HG03095 (cell line): Measurements from ENCODE around the gene SNRNP200.
"Not testable (repeated sequence)": the region's sequence is repeated elsewhere in the genome, so short reads cannot be mapped to it uniquely, and the experiment has no call there.

Experiments
- ATAC-seq: cut with Tn5 transposase; IDR thresholded peaks from one replicate; pipeline ENCODE4 v1.9.1; 2021; ENCODE audit warnings: moderate library complexity; ENCODE audit not compliant: unreplicated experiment

Gene SNRNP200

DNA sequence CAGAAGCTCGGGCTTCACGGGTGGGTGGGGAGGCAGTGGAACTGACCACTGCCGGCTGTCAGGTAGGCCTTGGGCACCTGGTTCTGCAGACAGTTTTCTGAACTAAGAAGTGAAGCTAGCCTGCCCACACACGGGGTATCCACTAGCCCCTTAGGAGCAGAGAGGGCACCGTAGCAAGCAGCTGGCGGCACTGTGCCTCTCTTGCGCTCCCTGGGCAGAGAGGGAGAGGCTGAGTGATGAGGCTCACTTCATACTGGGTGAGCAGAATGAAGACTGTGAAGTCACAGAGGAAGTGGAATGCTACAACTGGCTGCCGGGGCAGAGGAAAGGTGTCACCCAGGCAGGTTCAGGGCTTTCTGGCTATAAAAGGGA is 20.5 kb upstream of the SNRNP200 start:
- ATAC-seq: no peak

DNA sequence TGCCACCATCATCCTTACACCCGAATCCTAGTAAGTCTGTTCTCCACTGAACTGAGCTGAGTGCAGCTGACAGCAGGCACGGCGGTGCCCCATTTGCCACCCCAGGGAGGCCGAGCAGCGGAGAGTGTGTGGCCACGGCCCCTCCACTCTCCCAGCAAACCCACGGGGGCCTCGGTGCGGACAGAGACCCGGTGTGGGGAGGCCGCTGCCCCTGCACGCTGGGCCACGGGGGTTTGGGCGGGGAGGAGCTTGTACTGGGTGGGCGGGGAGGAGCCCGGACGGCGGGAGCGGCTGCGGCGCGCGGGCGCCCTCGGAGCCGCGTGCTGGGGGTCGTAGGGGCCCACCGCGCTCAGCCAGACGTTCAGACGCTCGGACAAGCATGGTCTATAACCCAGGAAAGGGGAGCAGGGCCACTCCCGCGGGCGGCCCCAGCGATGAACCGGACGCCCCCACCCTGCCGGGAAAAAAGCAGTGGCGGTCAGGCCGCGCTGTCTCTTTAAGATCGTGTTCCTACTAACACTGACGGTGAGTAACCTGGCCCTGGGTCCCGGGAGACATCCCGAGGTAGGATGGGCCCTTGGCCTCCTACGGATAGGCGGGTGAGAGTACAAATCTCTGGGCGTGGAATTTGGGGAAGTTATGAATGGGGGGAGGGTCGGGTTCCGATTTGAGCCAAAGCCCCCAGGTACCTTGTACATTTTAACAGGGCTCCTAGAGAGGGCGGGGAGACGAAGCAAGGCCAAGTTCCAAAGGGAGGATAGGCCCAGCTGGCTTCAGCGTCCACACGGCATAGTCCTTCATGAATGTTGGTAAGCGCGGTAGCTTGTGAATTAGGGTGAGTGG is 19.9 kb upstream of the SNRNP200 start, which contains the start of gene ITPRIPL1:
ITPRIPL1 (plus strand) TSS at position 277 of the 843 bp plus-strand sequence; CDS start at position 800, 523 bp downstream.
- no peak for ATAC-seq

DNA sequence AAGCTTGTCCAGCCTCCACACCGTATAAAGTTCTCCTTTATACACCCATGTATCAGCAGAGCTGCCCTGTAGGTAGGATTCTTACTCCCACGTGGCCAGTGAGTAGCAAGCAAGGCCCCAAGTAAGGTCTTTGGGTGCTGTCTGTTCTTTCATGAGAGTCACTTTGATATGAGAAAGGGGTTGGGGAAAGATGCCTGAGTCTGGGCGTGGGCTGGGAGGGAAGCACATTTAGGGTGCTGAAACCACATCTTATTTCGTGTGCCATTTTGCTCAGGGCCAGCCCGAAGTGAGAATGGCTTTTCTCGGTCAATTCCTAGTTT is 19.3 kb upstream of the SNRNP200 start:
- no peak for ATAC-seq

DNA sequence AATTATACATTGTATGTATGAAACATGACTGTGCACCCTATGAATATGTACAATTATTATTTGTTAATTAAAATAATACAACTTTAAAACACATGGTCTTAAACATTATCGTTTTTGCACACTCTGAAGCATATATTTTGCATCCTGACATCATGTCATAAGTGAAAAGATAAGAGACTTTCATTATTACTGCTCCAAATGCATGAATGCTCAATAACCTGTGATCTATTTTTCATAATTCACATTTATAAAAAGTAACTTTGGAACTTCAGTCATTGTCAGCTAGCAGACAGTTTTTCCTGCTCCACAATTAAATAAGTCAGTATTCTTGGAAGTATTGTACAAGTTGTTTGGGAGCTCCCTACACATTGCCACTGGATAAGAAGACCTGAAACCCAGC is 18.5 kb upstream of the SNRNP200 start:
- ATAC-seq: no peak

DNA sequence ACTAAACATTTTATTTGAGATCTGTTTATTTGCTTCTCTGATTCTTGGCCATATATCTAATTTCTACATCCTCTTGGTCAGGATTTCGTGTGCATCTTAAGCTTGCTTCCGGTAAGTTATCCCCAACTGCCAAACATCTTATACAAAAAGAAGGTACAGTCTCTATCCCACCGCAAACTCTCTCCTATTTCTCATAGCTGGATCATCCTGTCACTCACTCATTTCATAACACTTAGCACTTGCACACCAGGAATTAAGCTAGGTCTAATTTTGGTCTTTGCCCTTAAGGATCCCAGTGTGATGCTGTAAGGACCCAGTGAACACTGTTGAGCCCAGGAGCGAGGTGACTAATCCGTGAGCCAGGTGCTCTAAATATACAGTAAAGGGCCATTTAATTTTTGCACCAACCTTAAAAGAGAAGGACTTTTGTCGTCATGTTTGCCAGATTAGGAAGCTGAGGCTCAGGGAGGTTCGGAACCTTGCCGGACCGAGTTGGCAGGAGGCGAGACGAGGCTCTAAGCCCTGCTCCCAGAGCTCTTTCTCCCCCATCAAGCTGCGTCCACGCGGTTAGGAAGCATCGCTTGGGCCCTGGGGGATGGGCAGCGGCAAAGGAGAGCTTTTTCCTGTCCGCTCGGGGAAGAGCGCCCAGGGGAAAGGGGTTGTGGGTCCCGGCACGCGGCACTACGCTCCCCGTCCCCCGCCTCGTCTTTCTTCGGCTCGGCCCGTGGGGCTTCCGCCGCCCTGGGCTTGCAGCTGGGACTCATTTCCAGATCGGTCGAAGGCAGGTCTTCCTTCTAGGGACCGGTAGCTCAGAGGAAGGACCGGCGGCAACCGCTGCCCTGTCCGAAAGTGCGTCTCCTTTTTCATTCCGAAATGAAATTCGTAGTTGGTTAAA is 15.6 kb upstream of the SNRNP200 start:
- peak; percentile 23 for ATAC-seq

DNA sequence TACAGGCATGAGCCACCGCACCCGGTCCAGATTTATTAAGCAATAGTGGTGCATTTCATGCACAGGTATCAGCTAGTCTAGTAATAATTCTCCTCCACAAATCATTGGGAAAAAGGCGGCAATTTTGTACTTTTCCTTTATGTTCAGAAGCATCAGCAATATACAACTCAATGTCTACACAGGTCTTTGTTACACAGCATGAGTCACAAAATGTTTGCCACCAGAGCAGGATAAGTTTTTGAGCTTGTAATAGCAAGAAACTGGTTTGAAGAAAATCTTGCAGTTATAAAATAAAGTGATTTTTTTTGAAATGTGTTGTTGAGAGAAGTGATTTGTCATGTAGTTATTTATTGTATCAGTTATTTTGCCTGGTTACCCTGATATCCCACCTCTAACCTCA is 15.0 kb upstream of the SNRNP200 start:
- no peak for ATAC-seq

DNA sequence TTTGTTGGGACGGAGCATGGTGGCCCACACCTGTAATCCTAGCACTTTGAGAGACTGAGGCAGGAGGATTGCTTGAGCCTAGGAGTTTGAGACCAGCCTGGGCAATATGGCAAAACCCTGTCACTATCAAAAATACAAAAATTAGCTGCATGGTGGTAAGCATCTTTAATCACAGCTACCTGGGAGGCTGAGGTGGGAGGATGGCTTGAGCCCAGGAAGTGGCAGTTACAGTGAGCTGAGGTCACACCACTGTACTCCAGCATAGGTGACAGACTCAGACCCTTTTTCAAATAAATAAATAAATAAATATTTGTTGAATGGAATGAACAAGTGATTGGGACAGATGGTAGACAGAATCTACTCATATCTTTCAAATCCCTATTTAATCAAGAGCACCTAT is 14.1 kb upstream of the SNRNP200 start:
- no peak for ATAC-seq

DNA sequence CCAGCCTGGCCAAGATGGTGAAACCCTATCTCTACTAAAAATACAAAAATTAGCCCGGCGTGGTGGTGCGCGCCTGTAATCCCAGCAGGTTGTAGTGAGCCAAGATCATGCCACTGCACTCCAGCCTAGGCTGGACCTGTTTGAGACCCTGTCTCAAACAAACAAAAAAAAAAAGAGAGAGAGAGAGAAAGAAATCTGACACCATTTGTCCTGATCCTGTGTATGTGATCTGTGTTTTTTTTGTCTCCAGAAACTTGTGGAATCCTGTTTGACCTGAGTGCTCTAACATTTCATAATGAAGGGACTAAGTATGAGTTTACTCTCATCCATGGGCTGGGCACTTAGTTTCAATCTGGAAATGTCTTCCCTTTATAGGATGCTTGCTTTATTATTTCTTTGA is 13.4 kb upstream of the SNRNP200 start:
- ATAC-seq: no peak

DNA sequence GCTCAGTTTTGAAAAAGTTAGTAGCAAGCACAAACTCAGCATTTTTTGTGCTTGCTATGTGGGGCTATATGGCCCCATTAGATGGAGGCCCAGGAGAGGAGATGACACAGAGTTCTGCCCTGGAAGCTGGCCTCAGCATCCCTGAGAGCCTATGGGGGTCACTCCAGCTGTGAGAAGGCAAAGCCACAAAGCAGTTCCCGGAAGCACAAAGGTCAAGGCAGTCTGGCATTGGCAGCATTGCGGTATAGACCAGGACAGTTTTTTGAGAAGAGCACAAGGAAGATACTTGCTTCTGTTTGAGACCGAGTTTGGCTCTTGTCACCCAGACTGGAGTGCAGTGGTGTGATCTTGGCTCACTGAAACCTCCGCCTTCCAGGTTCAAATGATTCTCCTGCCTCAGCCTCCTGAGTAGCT is 12.2 kb upstream of the SNRNP200 start:
- ATAC-seq: no peak

DNA sequence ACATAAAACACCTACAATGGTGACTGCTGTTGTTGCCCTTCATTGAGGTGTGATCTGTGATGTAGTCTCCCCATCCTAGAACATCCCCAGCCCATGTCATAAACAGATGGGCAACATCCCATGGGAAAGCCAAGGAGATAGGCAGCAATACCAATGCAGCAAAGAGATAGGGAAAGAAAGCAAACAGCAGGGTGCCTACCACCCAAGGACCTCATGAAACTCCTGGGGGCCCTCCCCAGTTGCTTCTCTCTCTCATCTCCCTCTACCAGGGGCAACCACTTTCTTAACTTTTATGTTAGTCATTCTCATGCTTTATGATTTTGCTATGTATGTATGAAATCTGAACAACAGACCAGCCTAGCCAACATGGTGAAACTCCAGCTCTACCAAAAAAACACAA is 11.7 kb upstream of the SNRNP200 start:
- no peak for ATAC-seq

DNA sequence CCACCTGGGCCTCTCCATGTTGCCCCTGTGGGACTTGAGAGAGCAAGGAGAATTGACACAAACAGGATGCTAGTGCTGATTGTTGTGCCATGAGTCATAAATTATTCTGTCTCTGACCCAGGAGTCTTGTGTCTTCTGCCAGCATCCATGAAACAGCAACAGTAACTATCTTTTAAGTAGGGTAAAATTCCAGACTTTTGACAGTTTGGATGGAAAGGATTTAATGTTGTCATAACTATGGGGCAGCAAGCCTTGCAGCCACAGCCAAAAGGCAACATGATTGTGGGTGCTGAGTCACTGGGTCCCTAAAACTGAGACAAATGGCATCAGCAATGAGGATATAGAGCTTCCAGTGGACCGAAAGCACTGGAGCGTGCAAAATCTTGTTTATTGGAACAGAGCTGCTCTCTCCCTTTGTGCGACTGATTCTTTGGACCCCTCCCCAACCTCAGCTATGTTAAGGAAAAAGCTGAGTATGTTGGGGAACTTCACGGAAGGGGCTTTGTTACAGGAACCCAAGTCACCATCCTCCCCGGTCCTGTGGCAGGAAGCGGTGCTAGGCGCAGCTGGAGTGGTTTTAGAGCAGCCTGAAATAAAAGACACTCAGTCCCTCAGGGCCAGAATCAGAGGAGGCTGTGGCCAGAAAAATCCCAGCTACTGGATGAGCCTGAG is 10.2 kb upstream of the SNRNP200 start:
- ATAC-seq: no peak

DNA sequence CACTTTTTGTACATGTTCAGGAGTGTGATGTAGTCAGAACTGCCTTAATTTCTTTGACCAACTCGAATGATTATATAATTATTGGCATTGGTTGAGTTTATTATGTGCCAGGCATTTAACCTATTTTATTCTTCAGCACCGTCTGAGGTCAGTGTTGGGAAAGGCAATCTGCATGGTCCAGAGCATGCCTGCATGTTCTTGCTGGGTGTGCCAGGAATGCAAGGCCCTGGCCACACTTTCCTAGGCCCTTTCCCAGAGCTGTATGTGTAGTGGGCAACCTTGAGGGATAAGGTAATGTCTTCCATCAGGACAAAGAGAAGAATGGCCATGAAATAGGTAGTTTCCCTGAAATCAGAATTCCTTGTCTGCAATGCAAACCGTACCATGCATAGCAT is 9.7 kb upstream of the SNRNP200 start:
- no peak for ATAC-seq

DNA sequence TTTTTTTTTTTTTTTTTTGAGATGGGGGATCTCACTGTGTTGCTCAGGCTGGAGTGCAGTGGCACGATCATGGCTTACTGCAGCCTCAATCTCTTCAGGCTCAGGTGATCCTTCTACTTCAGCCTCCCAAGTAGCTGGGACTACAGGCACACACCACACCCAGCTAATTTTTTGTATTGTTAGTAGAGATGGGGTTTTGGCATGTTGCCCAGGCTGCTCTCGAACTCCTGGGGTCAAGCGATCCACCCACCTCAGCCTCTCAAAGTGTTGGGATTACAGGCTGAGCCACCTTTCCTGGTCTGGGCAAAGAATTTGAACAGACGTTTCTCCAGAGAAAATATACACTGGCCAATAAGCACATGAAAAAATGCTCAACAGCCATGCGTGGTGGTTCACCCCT is 2.9 kb upstream of the SNRNP200 start:
- ATAC-seq: no peak

DNA sequence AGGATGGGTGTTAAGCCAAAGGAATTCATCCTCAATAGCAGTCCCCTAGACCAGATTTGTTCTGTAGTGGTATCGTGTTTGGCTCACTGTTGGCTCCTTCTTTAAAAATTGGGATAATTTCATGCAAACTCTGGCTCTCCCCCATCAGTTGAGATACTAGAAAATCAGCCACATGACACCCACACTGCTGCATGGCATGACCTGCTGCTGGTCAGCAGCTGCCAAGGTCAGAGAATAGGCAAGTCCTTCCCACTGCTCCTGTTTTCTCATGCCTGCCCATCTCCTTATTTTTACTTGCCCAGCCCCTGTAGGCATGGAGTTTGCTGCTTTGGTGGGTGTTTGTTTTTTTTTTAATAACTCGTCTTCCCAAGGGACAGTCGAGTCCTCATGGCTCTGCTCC is 1.0 kb upstream of the SNRNP200 start:
- ATAC-seq: no peak

DNA sequence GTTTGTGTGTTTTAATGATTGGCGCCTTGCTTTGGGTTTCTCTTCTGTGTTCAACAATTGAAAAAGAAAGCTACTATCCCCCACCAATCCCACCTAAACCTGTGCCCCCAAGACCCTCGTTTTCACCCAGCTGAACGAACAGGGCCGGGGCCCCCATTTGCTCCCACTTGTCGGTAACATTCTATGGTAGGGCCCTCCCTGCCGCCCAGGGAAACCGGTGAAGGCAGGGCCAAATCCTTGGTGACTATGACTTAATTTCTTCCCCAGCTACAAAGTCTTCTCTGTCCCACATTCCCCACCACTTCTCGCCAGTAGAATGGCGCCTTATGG is 598 bp upstream of the SNRNP200 start:
- ATAC-seq: no peak

DNA sequence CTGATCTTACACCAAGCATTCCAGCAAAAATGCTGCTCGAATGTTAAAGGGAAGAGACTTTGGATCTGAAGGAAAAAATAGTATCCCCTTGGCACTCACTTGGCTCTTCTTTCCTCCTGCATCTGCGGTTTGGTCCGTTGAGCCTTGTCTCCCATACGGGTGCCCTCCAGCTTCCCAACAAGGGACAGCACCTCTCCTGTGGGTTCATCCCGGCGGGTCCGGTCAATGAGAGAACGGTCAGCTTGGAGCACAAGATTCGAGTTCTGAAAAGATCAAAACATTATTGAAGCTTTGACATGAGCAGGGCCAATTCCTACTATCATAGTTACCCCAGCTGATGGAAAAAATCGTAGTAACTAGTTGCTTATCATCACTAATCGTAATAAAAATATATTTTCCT is 740 bp downstream of the SNRNP200 start:
- no peak for ATAC-seq

DNA sequence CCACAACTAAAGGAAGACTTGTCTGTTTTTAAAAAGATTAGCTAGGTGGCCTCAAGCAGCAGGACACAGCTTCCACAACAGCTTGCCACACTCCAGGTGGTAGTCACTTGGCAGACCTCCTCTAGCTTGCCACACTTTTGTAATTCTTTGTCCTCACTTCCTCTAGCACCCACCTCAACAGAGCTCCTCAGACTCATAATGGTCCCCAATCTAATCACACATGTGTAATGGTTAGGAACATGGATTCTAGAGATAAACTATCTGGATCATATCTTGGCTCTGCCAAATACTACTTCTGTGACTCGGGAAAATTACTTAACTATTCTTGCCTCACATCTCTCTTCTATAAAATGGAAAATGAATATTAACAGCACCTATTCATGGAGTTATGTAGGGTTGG is 3.5 kb downstream of the SNRNP200 start:
- ATAC-seq: no peak

DNA sequence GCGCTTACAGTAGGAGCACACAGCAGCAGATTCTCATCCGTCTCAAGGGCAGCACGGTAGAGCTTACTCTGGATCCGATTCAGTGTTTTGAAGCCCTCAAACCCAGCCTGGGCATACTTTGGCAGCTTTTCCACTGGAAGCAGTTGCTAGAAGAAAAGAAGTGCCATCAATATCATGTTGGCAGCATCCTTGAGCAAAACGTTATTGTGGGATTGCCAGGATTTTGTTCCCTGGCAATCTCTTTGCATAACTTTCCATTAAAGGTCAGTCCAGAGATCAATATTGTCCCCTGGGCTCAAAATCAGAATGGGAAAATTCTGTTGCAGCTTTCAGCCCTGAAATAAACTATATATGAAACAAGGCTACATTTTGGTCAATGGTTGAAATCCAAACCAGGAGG is 8.4 kb downstream of the SNRNP200 start:
- no peak for ATAC-seq

DNA sequence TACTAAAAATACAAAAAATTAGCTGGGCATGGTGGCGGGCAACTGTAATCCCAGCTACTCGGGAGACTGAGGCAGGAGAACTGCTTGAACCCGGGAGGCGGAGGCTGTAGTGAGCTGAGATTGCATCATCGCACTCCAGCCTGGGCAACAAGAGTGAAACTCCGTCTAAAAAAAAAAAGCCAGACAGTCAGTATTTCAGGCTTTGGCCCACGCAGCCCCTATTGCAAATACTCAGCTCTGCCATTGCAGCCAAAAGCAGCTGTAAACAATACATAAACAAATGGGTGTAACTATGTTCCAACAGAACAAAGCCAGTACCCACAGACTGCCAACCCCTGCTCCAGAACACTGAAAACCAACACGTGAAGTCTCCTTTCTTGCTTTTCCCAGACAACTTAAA is 11.1 kb downstream of the SNRNP200 start:
- ATAC-seq: not testable (repeated sequence)

DNA sequence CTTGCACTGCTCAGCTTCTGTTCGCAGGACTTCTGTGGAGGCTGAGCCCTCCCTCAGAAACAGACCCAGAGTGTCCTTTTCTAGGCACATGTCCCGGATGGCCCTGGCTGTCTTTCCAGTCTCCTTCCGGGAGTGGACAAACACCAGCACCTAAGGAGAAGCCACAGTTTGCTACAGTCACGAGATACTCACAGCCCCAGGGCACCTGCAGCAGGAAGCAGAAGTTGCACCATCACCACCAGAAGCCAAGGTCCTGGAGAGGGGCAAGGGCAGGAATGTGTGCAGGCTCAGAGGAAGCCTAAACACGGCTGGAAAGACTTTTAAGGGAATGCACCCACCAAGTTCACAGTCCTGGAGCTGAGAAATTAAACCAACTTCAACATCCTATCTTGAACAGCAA is 13.6 kb downstream of the SNRNP200 start:
- ATAC-seq: no peak

DNA sequence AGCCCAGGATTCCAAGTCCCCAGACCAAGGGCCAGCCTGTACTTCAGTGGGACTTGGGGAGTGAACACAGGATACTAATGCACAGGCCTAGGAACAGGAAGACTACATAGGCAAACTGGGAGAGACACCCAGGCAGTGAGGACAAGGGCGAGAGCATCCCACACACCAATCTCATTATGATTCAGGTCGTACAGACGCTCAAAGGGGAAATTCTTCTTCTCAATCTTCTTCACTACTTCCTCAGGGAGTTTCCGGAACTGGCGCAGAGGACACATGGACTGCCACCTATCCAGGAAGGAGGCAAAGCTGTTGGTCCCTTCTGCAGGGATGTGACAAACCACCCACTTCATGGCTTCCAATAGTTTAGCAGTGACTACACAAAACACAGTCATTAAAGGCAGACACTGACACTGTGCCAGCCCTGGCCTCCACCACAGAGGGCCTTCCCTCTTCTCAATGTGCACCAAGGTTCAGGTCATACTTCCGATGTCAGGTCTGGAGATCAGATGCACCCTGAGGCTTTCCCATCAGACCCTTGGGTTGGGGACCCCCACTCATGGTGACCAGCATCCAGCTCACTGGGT is 18.0 kb downstream of the SNRNP200 start:
- no peak for ATAC-seq
